H9 (cell line): ENCODE measurements around the gene DSCAM. TPM values are rescaled to one million over a fixed set of nuclear protein-coding genes. Genes with fewer than 3 reads are reported as not detected.

ENCODE experiments used
- DNase-seq: peaks from one replicate; pipeline ENCODE4 v3.0.0-alpha.2; 2017
- H2AFZ ChIP-seq: one replicate; pipeline ENCODE4 v1.6.1; 2013; ENCODE audit warnings: mild to moderate bottlenecking, low read length, control low read depth, moderate library complexity
- H2AK5ac ChIP-seq: 2 replicates; pipeline ENCODE4 v1.6.1; 2013; ENCODE audit warnings: low read length, control low read depth, mixed read lengths; ENCODE audit not compliant: insufficient read length
- H2BK120ac ChIP-seq: one replicate; pipeline ENCODE4 v1.6.1; 2013; ENCODE audit warnings: low read depth, mild to moderate bottlenecking, low read length, control low read depth, inconsistent platforms; ENCODE audit not compliant: poor library complexity, severe bottlenecking
- H2BK12ac ChIP-seq: 2 replicates; pipeline ENCODE4 v1.6.1; 2013; ENCODE audit warnings: low read length, control low read depth, mixed read lengths, low read depth; ENCODE audit not compliant: insufficient read length
- H2BK15ac ChIP-seq: 2 replicates; pipeline ENCODE4 v1.6.1; 2013; ENCODE audit warnings: low read depth, low read length, control low read depth
- H2BK20ac ChIP-seq: one replicate; pipeline ENCODE4 v1.6.1; 2013; ENCODE audit warnings: low read depth, mild to moderate bottlenecking, low read length, control low read depth, inconsistent platforms; ENCODE audit not compliant: poor library complexity, severe bottlenecking
- H2BK5ac ChIP-seq: 2 replicates; pipeline ENCODE4 v1.6.1; 2013; ENCODE audit warnings: low read length, control low read depth, mixed read lengths; ENCODE audit not compliant: insufficient read length
- H3K14ac ChIP-seq: 2 replicates; pipeline ENCODE4 v1.6.1; 2013; ENCODE audit warnings: low read length, control low read depth; ENCODE audit not compliant: insufficient read depth
- H3K18ac ChIP-seq: 2 replicates; pipeline ENCODE4 v1.6.1; 2013; ENCODE audit warnings: low read depth, mild to moderate bottlenecking, mixed read lengths, low read length, control low read depth; ENCODE audit not compliant: insufficient read length
- H3K23ac ChIP-seq: 2 replicates; pipeline ENCODE4 v1.6.1; 2013; ENCODE audit warnings: low read length, control low read depth, mixed read lengths, low read depth; ENCODE audit not compliant: insufficient read length
- H3K23me2 ChIP-seq: 2 replicates; pipeline ENCODE4 v1.6.1; 2013; ENCODE audit warnings: low read depth, mild to moderate bottlenecking, mixed read lengths, low read length, control low read depth; ENCODE audit not compliant: insufficient read length, poor library complexity, severe bottlenecking
- H3K27ac ChIP-seq: 2 replicates; pipeline ENCODE4 v1.5.1; 2013; ENCODE audit warnings: low read length, control low read depth, mixed read lengths, low read depth; ENCODE audit not compliant: insufficient read length
- H3K27me3 ChIP-seq: 2 replicates; pipeline ENCODE4 v1.6.1; 2013; ENCODE audit warnings: low read length, control low read depth, inconsistent platforms; ENCODE audit not compliant: insufficient read depth
- H3K4ac ChIP-seq: 2 replicates; pipeline ENCODE4 v1.6.1; 2013; ENCODE audit warnings: low read depth, mild to moderate bottlenecking, control low read depth, inconsistent platforms, low read length, moderate library complexity
- H3K4me1 ChIP-seq: 2 replicates; pipeline ENCODE4 v1.6.1; 2013; ENCODE audit warnings: low read length, control low read depth, inconsistent platforms; ENCODE audit not compliant: insufficient read depth
- H3K4me2 ChIP-seq: 2 replicates; pipeline ENCODE4 v1.6.1; 2013; ENCODE audit warnings: low read length, control low read depth, mixed read lengths; ENCODE audit not compliant: insufficient read length, insufficient read depth
- H3K56ac ChIP-seq: 2 replicates; pipeline ENCODE4 v1.6.1; 2013; ENCODE audit warnings: low read depth, mild to moderate bottlenecking, mixed read lengths, low read length, control low read depth; ENCODE audit not compliant: insufficient read length
- H3K79me1 ChIP-seq: 2 replicates; pipeline ENCODE4 v1.6.1; 2013; ENCODE audit warnings: low read depth, mild to moderate bottlenecking, moderate library complexity, low read length, control low read depth, inconsistent platforms; ENCODE audit not compliant: insufficient read depth, poor library complexity, severe bottlenecking
- H3K79me2 ChIP-seq: 2 replicates; pipeline ENCODE4 v1.6.1; 2013; ENCODE audit warnings: low read length, control low read depth, inconsistent platforms; ENCODE audit not compliant: insufficient read depth
- H3K9ac ChIP-seq: 2 replicates; pipeline ENCODE4 v1.6.1; 2013; ENCODE audit warnings: low read length, control low read depth, mixed read lengths; ENCODE audit not compliant: insufficient read length; ENCODE audit errors: extremely low read depth
- H3K9me3 ChIP-seq: one replicate; pipeline ENCODE4 v1.6.1; 2013; ENCODE audit warnings: low read depth, low read length, inconsistent platforms; ENCODE audit not compliant: control insufficient read depth
- H3T11ph ChIP-seq: one replicate; pipeline ENCODE4 v1.6.1; 2013; ENCODE audit warnings: mild to moderate bottlenecking, low read length, control low read depth, inconsistent platforms
- H4K20me1 ChIP-seq: one replicate; pipeline ENCODE4 v1.6.1; 2013; ENCODE audit not compliant: control insufficient read depth, insufficient read length, insufficient read depth
- H4K5ac ChIP-seq: 2 replicates; pipeline ENCODE4 v1.6.1; 2013; ENCODE audit warnings: low read depth, mild to moderate bottlenecking, mixed read lengths, low read length, control low read depth; ENCODE audit not compliant: insufficient read length
- H4K8ac ChIP-seq: replicated peaks from 2 replicates; pipeline ENCODE4 v1.6.1; 2013; ENCODE audit warnings: low read length, control low read depth, mixed read lengths, low read depth; ENCODE audit not compliant: insufficient read length
- H4K91ac ChIP-seq: 2 replicates; pipeline ENCODE4 v1.6.1; 2013; ENCODE audit warnings: low read depth, mild to moderate bottlenecking, moderate library complexity, mixed read lengths, low read length, control low read depth; ENCODE audit not compliant: insufficient read length
- H3K27ac Mint-ChIP-seq, 3 experiments: 2 replicates in 2 of 3; 3 replicates in 1 of 3; pipeline ENCODE4 v1.8.0; 2020 to 2021; ENCODE audit warnings: mixed read lengths in 3 of 3, mild to moderate bottlenecking in 1 of 3, moderate library complexity in 1 of 3
- H3K27me3 Mint-ChIP-seq: 2 replicates; pipeline ENCODE4 v1.8.0; 2021; ENCODE audit warnings: low read depth, mild to moderate bottlenecking, moderate library complexity, mixed read lengths
- H3K36me3 Mint-ChIP-seq, 3 experiments: 2 replicates in 2 of 3; 3 replicates in 1 of 3; pipeline ENCODE4 v1.8.0; 2020 to 2021; ENCODE audit warnings: low read depth in 3 of 3, mixed read lengths in 3 of 3; ENCODE audit not compliant: insufficient read depth in 1 of 3
- H3K4me1 Mint-ChIP-seq, 2 experiments: 2 replicates each; pipeline ENCODE4 v1.8.0; 2020; ENCODE audit warnings: mixed read lengths in 2 of 2
- H3K4me3 Mint-ChIP-seq, 2 experiments: 2 replicates in 1 of 2; 3 replicates in 1 of 2; pipeline ENCODE4 v1.8.0; 2020 to 2021; ENCODE audit warnings: mild to moderate bottlenecking in 2 of 2, mixed read lengths in 2 of 2, moderate library complexity in 1 of 2
- H3K9me3 Mint-ChIP-seq, 2 experiments: 2 replicates in 1 of 2; 3 replicates in 1 of 2; pipeline ENCODE4 v1.8.0; 2020; ENCODE audit warnings: mild to moderate bottlenecking in 2 of 2, mixed read lengths in 2 of 2, moderate library complexity in 1 of 2
- CTCF ChIP-seq: fragments of 200-600 bp; sonication (generic); conservative IDR thresholded peaks from 3 replicates; pipeline ENCODE4 v1.8.0; 2021; ENCODE audit warnings: antibody characterized with exemption, mild to moderate bottlenecking
- WGBS: extraction: QIAGEN DNeasy Blood & Tissue Kit; methylation state at CpG from one replicate; pipeline ENCODE4 v1.1.7; 2013; ENCODE audit warnings: missing lambda C conversion rate, low lambda C conversion rate, mixed read lengths; ENCODE audit not compliant: insufficient read length; ENCODE audit errors: extremely low coverage; 5-methylcytosine and 5-hydroxymethylcytosine counted together
- total RNA-seq: library from RNA; stranded (reverse); gene quantifications from 2 replicates; pipeline ENCODE4 v1.2.1, GENCODE V29; 2021

Gene DSCAM
- total RNA-seq, 1 experiment from 2014 or later, result 0.17 TPM

DNA sequence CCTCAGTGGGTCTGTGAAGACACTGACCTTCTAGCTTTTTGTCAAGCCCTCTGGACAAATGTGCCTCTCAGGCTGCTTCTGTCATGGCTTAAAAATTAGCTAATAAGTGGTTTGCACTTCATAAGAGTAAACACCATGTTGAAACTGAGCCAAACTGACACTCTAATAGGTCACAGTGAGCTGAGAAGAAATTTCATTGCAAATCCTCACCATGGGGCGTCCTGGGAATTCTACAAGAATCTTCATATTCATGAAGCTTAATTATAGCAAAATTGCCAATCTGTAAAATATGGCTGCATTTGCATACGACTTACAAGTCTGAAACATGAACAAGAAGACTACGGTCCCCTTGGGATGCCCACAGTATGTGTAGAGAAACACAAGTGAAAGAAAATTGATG, 188.6 kb downstream of the DSCAM start:
- Histone ChIP-seq H2BK12ac (no peak overlapping the region), H3K9ac (no peak overlapping the region), H3K23ac (no peak overlapping the region), H2BK15ac (no peak overlapping the region), H2BK20ac (no peak overlapping the region), H3K23me2 (no peaks in the 10 kb centered on the region), H3T11ph (no peak overlapping the region), H2AFZ (no peak overlapping the region), H4K5ac (no peak overlapping the region), H2AK5ac (no peak overlapping the region), H3K18ac (no peak overlapping the region), H3K56ac (no peak overlapping the region), H3K27ac (no peak overlapping the region), H3K4me1 (no peaks in the 10 kb centered on the region), H2BK5ac (no peak overlapping the region), H3K79me1 (no peaks in the 10 kb centered on the region), H3K14ac (no peak overlapping the region), H4K20me1 (no peaks in the 10 kb centered on the region), H4K91ac (no peak overlapping the region), H2BK120ac (no peak overlapping the region), H3K4me2 (no peak overlapping the region), H3K79me2 (no peaks in the 10 kb centered on the region), H3K9me3 (no peaks in the 10 kb centered on the region), H4K8ac (no peak overlapping the region), H3K4ac (no peak overlapping the region), H3K27me3 (no peaks in the 10 kb centered on the region)
- no peak for DNase-seq
- H3K27me3 Mint-ChIP-seq, result no peaks in the 10 kb centered on the region
- no peak for TF ChIP-seq CTCF
- no peak overlapping the region for H3K27ac Mint-ChIP-seq
- no peaks in the 10 kb centered on the region; a peak in 1 of 5 replicates for H3K9me3 Mint-ChIP-seq
- H3K4me1 Mint-ChIP-seq, result no peaks in the 10 kb centered on the region
- WGBS, result no CpG with 5 or more reads among the region's 3 CpGs
- H3K36me3 Mint-ChIP-seq, result no peaks in the 10 kb centered on the region; a peak in 1 of 7 replicates
- H3K4me3 Mint-ChIP-seq, result no peak overlapping the region
